Stimulated activated CD4-positive, alpha-beta T cell treated with anti-CD3 and anti-CD28 coated beads, TNF-alpha, amount 100 ng/mL, for 48 hours (primary cell): ENCODE measurements around the gene CHD9.
"Not testable (repeated sequence)": the region's sequence is repeated elsewhere in the genome, so short reads cannot be mapped to it uniquely, and the experiment has no call there.

Source experiments
- DNase-seq, 3 donors: peaks; one replicate each; pipeline ENCODE4 v3.0.0-alpha.2; 2020; ENCODE audit warnings: low read depth in 3 of 3

CHD9 gene

GRCh38 chr16:53131363-53132071, 76.7 kb downstream of the CHD9 start:
- DNase-seq, result peak; percentile 37 to 48 (median 43)

GRCh38 chr16:53132406-53132805, 77.6 kb downstream of the CHD9 start:
- no peak for DNase-seq

- no peak for DNase-seq
Observed at GRCh38 chr16:53135329-53135728, 80.5 kb downstream of the CHD9 start.

GRCh38 chr16:53142823-53143568, 88.2 kb downstream of the CHD9 start:
- no peak for DNase-seq

GRCh38 chr16:53147500-53148065, 92.8 kb downstream of the CHD9 start:
- no peak for DNase-seq

GRCh38 chr16:53150769-53151168, 96.0 kb downstream of the CHD9 start:
- DNase-seq, result no peak

- DNase-seq, result no peak
Observed at GRCh38 chr16:53152329-53152728, 97.5 kb downstream of the CHD9 start.

GRCh38 chr16:53153130-53153529, 98.3 kb downstream of the CHD9 start:
- no peak for DNase-seq

- DNase-seq, result no peak
Observed at GRCh38 chr16:53154513-53154912, 99.7 kb downstream of the CHD9 start.

GRCh38 chr16:53156516-53156915, 101.7 kb downstream of the CHD9 start:
- no peak for DNase-seq

GRCh38 chr16:53159781-53160436, 105.1 kb downstream of the CHD9 start:
- no peak for DNase-seq

GRCh38 chr16:53166099-53166498, 111.3 kb downstream of the CHD9 start:
- DNase-seq, result no peak

GRCh38 chr16:53168744-53169143, 114.0 kb downstream of the CHD9 start:
- DNase-seq, result no peak

GRCh38 chr16:53172517-53172916, 117.7 kb downstream of the CHD9 start:
- no peak for DNase-seq

- DNase-seq, result no peak
Observed at GRCh38 chr16:53175118-53175517, 120.3 kb downstream of the CHD9 start.

GRCh38 chr16:53176434-53176833, 121.6 kb downstream of the CHD9 start:
- DNase-seq, result no peak

GRCh38 chr16:53183442-53183841, 128.7 kb downstream of the CHD9 start:
- DNase-seq, result no peak

- not testable (repeated sequence) for DNase-seq
Observed at GRCh38 chr16:53185741-53186140, 130.9 kb downstream of the CHD9 start.

GRCh38 chr16:53187775-53188174, 133.0 kb downstream of the CHD9 start:
- DNase-seq, result no peak

- no peak for DNase-seq
Observed at GRCh38 chr16:53191413-53191812, 136.6 kb downstream of the CHD9 start.

- DNase-seq, result no peak
Observed at GRCh38 chr16:53198933-53199332, 144.1 kb downstream of the CHD9 start.

GRCh38 chr16:53201900-53202299, 147.1 kb downstream of the CHD9 start:
- no peak for DNase-seq
